HFF-Myc (cell line): ENCODE measurements around the gene SGF29.

Experiments used
- DNase-seq: peaks from one replicate; pipeline ENCODE4 v3.0.0-alpha.2; 2011; ENCODE audit warnings: low read depth; ENCODE audit errors: extremely low read depth
- H3K4me3 ChIP-seq: replicated peaks from 2 replicates; pipeline ENCODE4 v1.5.1; 2011; ENCODE audit warnings: low read depth, mild to moderate bottlenecking, control low read depth, low read length
- CTCF ChIP-seq: IDR thresholded peaks from 2 replicates; pipeline ENCODE4 v1.5.1; 2012; ENCODE audit warnings: mild to moderate bottlenecking, low read depth, low read length, control low read depth; ENCODE audit errors: missing control alignments

The SGF29 gene

GRCh38 chr16:28537076-28537475, 16.6 kb upstream of the SGF29 start:
- peak overlapping the region; percentile 32 for H3K4me3 ChIP-seq
- TF ChIP-seq CTCF, result no peak
- no peak for DNase-seq

GRCh38 chr16:28537964-28538732, 15.6 kb upstream of the SGF29 start:
- no peak for TF ChIP-seq CTCF
- peak overlapping the region; percentile 32 for H3K4me3 ChIP-seq
- DNase-seq, result no peak

GRCh38 chr16:28538733-28539596, 14.8 kb upstream of the SGF29 start, which contains the start of gene NUPR1:
TSS of gene NUPR1 (minus strand) at chr16:28538974. CDS start at chr16:28538907, 67 bp downstream.
- no peak for TF ChIP-seq CTCF
- H3K4me3 ChIP-seq, result peak within 1 kb of the TSS; percentile 32
- peak; percentile 85 for DNase-seq

GRCh38 chr16:28540346-28540745, 13.4 kb upstream of the SGF29 start:
- no peak for TF ChIP-seq CTCF
- no peak for DNase-seq

GRCh38 chr16:28542646-28543045, 11.1 kb upstream of the SGF29 start:
- no peak for TF ChIP-seq CTCF
- DNase-seq, result no peak
- no peak overlapping the region for H3K4me3 ChIP-seq

More at GRCh38 chr16:28540346-28540745, 13.4 kb upstream of the SGF29 start:
- no peak overlapping the region for H3K4me3 ChIP-seq

GRCh38 chr16:28543072-28543471, 10.6 kb upstream of the SGF29 start:
- TF ChIP-seq CTCF, result no peak
- no peak overlapping the region for H3K4me3 ChIP-seq
- DNase-seq, result no peak
